K562 (cell line): ENCODE data around the gene LYST. TPM values are rescaled to one million over a fixed set of nuclear protein-coding genes. Genes with fewer than 3 reads are reported as not detected.
A peak's percentile ranks its signal among the peaks of the same experiment; 100 is the strongest.

Source experiments
- EGR1 ChIP-seq: fragments of 450-650 bp; conservative IDR thresholded peaks from 2 replicates; pipeline ENCODE4 v1.6.1; 2017; ENCODE audit warnings: mild to moderate bottlenecking
- NFRKB ChIP-seq: fragments of 450-650 bp; IDR thresholded peaks from 2 replicates; pipeline ENCODE4 v1.6.1; 2016; ENCODE audit warnings: low read depth
- OTX1 ChIP-seq: fragments of 450-650 bp; formaldehyde crosslinking; IDR thresholded peaks from 2 replicates; pipeline ENCODE4 v1.4.0; 2022; ENCODE audit warnings: mild to moderate bottlenecking
- PATZ1 ChIP-seq: fragments of 250-450 bp; sonication (Bioruptor Pico); IDR thresholded peaks from 2 replicates; pipeline ENCODE4 v1.5.0; 2020; ENCODE audit warnings: mild to moderate bottlenecking, borderline replicate concordance
- POLR2G ChIP-seq: fragments of 200-400 bp; formaldehyde crosslinking; IDR thresholded peaks from 2 replicates; pipeline ENCODE4 v1.6.1; 2017; ENCODE audit warnings: low read depth, mild to moderate bottlenecking, antibody characterized with exemption, low read length, moderate library complexity
- PTBP1 ChIP-seq: fragments of 200-400 bp; formaldehyde crosslinking; IDR thresholded peaks from 2 replicates; pipeline ENCODE4 v1.6.1; 2017; ENCODE audit warnings: low read depth, low read length
- ZNF212 ChIP-seq: fragments of 450-650 bp; formaldehyde crosslinking; IDR thresholded peaks from 2 replicates; pipeline ENCODE4 v1.4.0; 2020; ENCODE audit warnings: mild to moderate bottlenecking
- polyA plus RNA-seq, 8 experiments: library from polyadenylated mRNA; depleted of rRNA in 4 of 8; stranded (reverse) in 5 of 8; unstranded in 3 of 8; fragments of >200 nt; fragmentation: Nextera tagmentation in 2 of 8; fragmentation: Illumina TruSeq in 1 of 8; extraction: Ambion mirVana in 2 of 8; extraction: Trizol in 1 of 8; gene quantifications; 2 replicates each; pipeline versions ENCODE4 v1.2.1 to v1.2.3, GENCODE V29; 2011 to 2014; ENCODE audit warnings: inconsistent platforms in 1 of 8, missing spikeins in 1 of 8
- total RNA-seq, 7 experiments: library from RNA; depleted of rRNA in 6 of 7; stranded (reverse); fragments of >200 nt in 6 of 7; fragmentation: Illumina TruSeq in 2 of 7; extraction: Trizol in 2 of 7; gene quantifications; 2 replicates each; pipeline versions ENCODE4 v1.2.1 to v1.2.3, GENCODE V29; 2011 to 2021; ENCODE audit warnings: low replicate concordance in 1 of 7
- TF ChIP-seq, protein P1 (sequence below): fragments of 450-650 bp; formaldehyde crosslinking; IDR thresholded peaks from 2 replicates; pipeline ENCODE4 v1.4.0; 2020; ENCODE audit warnings: mild to moderate bottlenecking
- TF ChIP-seq, protein P2 (sequence below): conservative IDR thresholded peaks from 2 replicates; pipeline ENCODE4 v1.6.1; 2011; ENCODE audit warnings: low read depth, mild to moderate bottlenecking, low read length; ENCODE audit not compliant: control insufficient read depth

The LYST gene
- total and polyA plus RNA-seq, 9 of the 15 experiments (the other 6 are each of a cell fraction or from before 2014, with no cell fraction given): 0.73 to 2.4 (median 1.4) TPM

DNA sequence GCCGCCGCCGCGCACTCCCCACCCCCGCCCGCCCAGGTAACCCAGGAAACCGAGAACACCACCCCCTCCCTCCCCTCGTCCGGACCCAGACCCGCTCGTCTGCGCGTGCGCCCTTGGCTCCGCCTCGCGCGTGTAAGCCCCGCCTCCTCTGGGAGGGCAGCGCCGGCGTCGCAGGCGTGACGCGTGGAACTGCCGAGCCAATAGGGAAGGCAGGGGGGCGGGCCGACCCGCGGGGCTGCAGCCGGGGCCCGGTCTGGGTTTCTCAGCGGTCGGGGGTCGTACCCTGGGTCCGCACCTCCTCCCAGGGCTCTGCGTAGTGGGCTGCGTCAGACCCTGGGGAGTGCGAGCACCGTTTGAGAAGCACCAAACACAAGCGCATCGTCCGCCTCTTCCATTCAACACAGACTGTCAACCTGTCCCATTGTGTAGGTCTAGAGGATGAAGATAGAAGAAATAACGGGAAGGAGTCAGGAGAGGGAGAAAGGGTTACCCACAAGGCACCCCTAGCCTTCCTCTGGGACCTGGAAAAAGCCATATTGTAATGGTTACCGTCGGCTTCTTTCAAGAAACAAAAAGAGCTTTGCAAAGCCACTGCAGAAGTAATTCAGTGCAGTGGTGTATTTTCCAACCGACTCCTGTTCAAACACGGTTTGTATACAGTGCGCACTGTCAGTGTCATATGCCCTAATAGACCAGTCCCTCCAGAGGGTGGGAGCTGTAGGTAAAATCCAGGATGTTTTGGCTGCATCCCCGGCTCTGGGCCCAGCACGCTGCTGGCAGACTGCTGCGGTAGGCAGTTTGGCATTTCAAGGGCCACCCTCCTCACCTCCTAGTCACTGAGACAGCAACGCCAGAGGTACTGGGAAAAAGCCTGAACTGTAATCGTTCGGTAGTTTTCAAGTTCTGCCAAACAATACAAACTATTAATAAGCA lies 473 bp upstream of the LYST start (continued):
- TF ChIP-seq PATZ1 (0 out of 2 replicates have a peak, but pooled peaks have one; percentile 59), PTBP1 (no peak), EGR1 (peak; percentile 48), ZNF212 (CRISPR knock-in tag) (no peak), OTX1 (CRISPR knock-in tag) (peak; percentile 77; the same call in 1 of the 2 replicates), POLR2G (peak; percentile 87), NFRKB (no peak)
- TF ChIP-seq, protein P1, sequence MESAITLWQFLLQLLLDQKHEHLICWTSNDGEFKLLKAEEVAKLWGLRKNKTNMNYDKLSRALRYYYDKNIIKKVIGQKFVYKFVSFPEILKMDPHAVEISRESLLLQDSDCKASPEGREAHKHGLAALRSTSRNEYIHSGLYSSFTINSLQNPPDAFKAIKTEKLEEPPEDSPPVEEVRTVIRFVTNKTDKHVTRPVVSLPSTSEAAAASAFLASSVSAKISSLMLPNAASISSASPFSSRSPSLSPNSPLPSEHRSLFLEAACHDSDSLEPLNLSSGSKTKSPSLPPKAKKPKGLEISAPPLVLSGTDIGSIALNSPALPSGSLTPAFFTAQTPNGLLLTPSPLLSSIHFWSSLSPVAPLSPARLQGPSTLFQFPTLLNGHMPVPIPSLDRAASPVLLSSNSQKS (CRISPR knock-in tag): no peak
- TF ChIP-seq, protein P2, sequence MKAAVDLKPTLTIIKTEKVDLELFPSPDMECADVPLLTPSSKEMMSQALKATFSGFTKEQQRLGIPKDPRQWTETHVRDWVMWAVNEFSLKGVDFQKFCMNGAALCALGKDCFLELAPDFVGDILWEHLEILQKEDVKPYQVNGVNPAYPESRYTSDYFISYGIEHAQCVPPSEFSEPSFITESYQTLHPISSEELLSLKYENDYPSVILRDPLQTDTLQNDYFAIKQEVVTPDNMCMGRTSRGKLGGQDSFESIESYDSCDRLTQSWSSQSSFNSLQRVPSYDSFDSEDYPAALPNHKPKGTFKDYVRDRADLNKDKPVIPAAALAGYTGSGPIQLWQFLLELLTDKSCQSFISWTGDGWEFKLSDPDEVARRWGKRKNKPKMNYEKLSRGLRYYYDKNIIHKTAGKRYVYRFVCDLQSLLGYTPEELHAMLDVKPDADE: 0 out of 2 replicates have a peak, but pooled peaks have one; percentile 24
